Transverse colon (tissue), 3 donors: ENCODE measurements around the gene THUMPD2.

Experiments
- POLR2A ChIP-seq: fragments of 450-650 bp; IDR thresholded peaks from one replicate; pipeline ENCODE4 v1.6.1; 2016; ENCODE audit warnings: antibody characterized with exemption, mild to moderate bottlenecking, moderate library complexity
- TF ChIP-seq, protein P1 (sequence below), 5 experiments: fragments of 200-600 bp in 3 of 5; fragments of 450-650 bp in 2 of 5; sonication (generic) in 3 of 5; IDR thresholded peaks; 1 replicate in 2 of 5; 2 replicates in 3 of 5; pipeline ENCODE4 v1.5.1; 2016 to 2017; ENCODE audit warnings: antibody characterized with exemption in 5 of 5, inconsistent platforms in 3 of 5, mild to moderate bottlenecking in 2 of 5, moderate library complexity in 1 of 5

DNA sequence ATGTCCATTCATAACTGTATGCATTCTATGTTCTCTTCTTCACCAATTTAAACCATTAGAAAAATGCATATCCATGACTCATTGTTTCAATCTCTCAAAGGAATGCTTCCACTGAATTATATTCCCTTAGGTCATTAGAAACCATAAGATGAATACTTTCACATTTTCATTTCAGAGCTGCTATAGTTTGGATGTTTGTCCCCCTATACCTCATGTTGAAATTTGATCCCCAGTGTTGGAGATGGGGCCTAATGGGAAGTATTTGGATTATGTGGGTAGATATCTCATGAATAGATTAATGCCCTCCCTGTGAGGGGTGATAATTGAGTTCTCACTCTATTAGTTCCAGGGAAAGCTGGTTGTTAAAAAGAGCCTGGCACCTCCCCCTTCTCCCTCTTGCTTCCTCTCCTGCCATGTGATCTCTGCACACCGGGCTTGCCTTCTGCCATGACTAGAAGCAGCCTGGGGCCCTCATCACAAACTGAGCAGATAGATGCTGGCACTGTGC lies 35.7 kb downstream of the THUMPD2 start:
- no peak for TF ChIP-seq POLR2A
- TF ChIP-seq, protein P1, sequence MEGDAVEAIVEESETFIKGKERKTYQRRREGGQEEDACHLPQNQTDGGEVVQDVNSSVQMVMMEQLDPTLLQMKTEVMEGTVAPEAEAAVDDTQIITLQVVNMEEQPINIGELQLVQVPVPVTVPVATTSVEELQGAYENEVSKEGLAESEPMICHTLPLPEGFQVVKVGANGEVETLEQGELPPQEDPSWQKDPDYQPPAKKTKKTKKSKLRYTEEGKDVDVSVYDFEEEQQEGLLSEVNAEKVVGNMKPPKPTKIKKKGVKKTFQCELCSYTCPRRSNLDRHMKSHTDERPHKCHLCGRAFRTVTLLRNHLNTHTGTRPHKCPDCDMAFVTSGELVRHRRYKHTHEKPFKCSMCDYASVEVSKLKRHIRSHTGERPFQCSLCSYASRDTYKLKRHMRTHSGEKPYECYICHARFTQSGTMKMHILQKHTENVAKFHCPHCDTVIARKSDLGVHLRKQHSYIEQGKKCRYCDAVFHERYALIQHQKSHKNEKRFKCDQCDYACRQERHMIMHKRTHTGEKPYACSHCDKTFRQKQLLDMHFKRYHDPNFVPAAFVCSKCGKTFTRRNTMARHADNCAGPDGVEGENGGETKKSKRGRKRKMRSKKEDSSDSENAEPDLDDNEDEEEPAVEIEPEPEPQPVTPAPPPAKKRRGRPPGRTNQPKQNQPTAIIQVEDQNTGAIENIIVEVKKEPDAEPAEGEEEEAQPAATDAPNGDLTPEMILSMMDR (IDR thresholded peaks at IDR 0.05), result no peak
